OCI-LY7 (cell line): ENCODE data around the gene CCNA1. TPM values are rescaled to one million over a fixed set of nuclear protein-coding genes. Genes with fewer than 3 reads are reported as not detected.

Experiments used
- BruUV-seq: library from RNA; stranded (reverse); fragments of 400-500 nt; replicated peaks from 2 replicates; lab custom pipeline; 2021; lab: Mats Ljungman, UMichigan
- CTCF ChIA-PET: fragments of 300-600 bp; sonication (Branson Sonifier 250); formaldehyde crosslinking; loops from one replicate; lab custom pipeline; 2022; ENCODE audit warnings: antibody characterized with exemption; ENCODE audit not compliant: unreplicated experiment; lab: Charles Lee
- POLR2A ChIA-PET: fragments of 300-600 bp; sonication (Branson Sonifier 250); formaldehyde crosslinking; loops from one replicate; lab custom pipeline; 2022; ENCODE audit warnings: antibody characterized with exemption; lab: Charles Lee
- DNase-seq: peaks from one replicate; pipeline ENCODE4 v3.0.0-alpha.2; 2015; ENCODE audit warnings: low spot score
- H2AFZ ChIP-seq: fragments of 200-600 bp; sonication (generic), shearing (Covaris generic); 2 replicates; pipeline ENCODE4 v1.6.1; 2014; ENCODE audit warnings: mild to moderate bottlenecking, antibody characterized with exemption, low read length, moderate library complexity
- H3K27ac ChIP-seq: fragments of 200-600 bp; sonication (generic); 2 replicates; pipeline ENCODE4 v1.5.1; 2014; ENCODE audit warnings: mixed run types, low read depth, mild to moderate bottlenecking, moderate library complexity, low read length, inconsistent platforms; ENCODE audit not compliant: poor library complexity, severe bottlenecking
- H3K36me3 ChIP-seq: fragments of 200-600 bp; sonication (generic); 2 replicates; pipeline ENCODE4 v1.6.1; 2014; ENCODE audit warnings: mild to moderate bottlenecking, antibody characterized with exemption, low read length, moderate library complexity, mixed read lengths; ENCODE audit not compliant: insufficient read depth
- H3K4me1 ChIP-seq: fragments of 200-600 bp; sonication (generic); 2 replicates; pipeline ENCODE4 v1.5.1; 2014; ENCODE audit warnings: mild to moderate bottlenecking, low read length; ENCODE audit not compliant: insufficient read depth, poor library complexity, severe bottlenecking
- H3K4me2 ChIP-seq: fragments of 200-600 bp; sonication (generic); 2 replicates; pipeline ENCODE4 v1.6.1; 2014; ENCODE audit warnings: mild to moderate bottlenecking, low read length
- H3K4me3 ChIP-seq: fragments of 200-600 bp; sonication (generic); 2 replicates; pipeline ENCODE4 v1.5.1; 2014; ENCODE audit warnings: mild to moderate bottlenecking, low read depth, low read length; ENCODE audit not compliant: poor library complexity, severe bottlenecking
- H3K79me2 ChIP-seq: fragments of 200-600 bp; sonication (generic); 2 replicates; pipeline ENCODE4 v1.6.1; 2016; ENCODE audit warnings: low read depth, mild to moderate bottlenecking, low read length, moderate library complexity, mixed read lengths; ENCODE audit not compliant: insufficient read depth
- H3K9me2 ChIP-seq: fragments of 200-600 bp; sonication (generic); 2 replicates; pipeline ENCODE4 v1.6.1; 2016; ENCODE audit warnings: mild to moderate bottlenecking, low read length, mixed read lengths; ENCODE audit not compliant: insufficient read depth
- H3K9me3 ChIP-seq: fragments of 200-600 bp; sonication (generic); 2 replicates; pipeline ENCODE4 v1.6.1; 2014; ENCODE audit warnings: mild to moderate bottlenecking, mixed run types, low read length, mixed read lengths
- H4K20me1 ChIP-seq: fragments of 200-600 bp; sonication (generic); 2 replicates; pipeline ENCODE4 v1.6.1; 2014; ENCODE audit warnings: mild to moderate bottlenecking, antibody characterized with exemption, low read length, moderate library complexity, mixed read lengths; ENCODE audit not compliant: insufficient read depth
- CTCF ChIP-seq: fragments of 200-600 bp; sonication (generic); conservative IDR thresholded peaks from 2 replicates; pipeline ENCODE4 v1.5.1; 2014; ENCODE audit warnings: mild to moderate bottlenecking, antibody characterized with exemption, low read length, moderate library complexity, mixed read lengths
- EZH2phosphoT487 ChIP-seq: fragments of 200-600 bp; sonication (generic); IDR thresholded peaks from 2 replicates; pipeline ENCODE4 v1.6.1; 2018; ENCODE audit warnings: low read depth, borderline replicate concordance, mild to moderate bottlenecking, mixed run types, antibody characterized with exemption, low read length, moderate library complexity, mixed read lengths
- intact Hi-C: fragments of 100-400 bp; cut with micrococcal nuclease; formaldehyde crosslinking; loops from one replicate; pipeline ENCODE4 v1.10.0; 2022; ENCODE audit not compliant: unreplicated experiment
- total RNA-seq, 2 experiments: library from RNA; depleted of rRNA in 1 of 2; stranded (reverse); fragments of >200 nt in 1 of 2; shearing (Covaris generic) in 1 of 2; gene quantifications; 2 replicates each; pipeline ENCODE4 v1.2.3, GENCODE V29; 2014 to 2022

Gene CCNA1
- total RNA-seq, 2 experiments from 2014 or later: not detected

GRCh38 chr13:36453516-36453915 lies 21.2 kb downstream of the CCNA1 start:
- Histone ChIP-seq H3K4me1 (no peaks in the 10 kb centered on the region), H3K27ac (no peak overlapping the region), H3K9me3 (no peaks in the 10 kb centered on the region), H3K9me2 (no peaks in the 10 kb centered on the region), H4K20me1 (no peaks in the 10 kb centered on the region), H3K36me3 (no peaks in the 10 kb centered on the region), H3K4me2 (no peak overlapping the region), H2AFZ (no peak overlapping the region), H3K4me3 (no peak overlapping the region), H3K79me2 (no peaks in the 10 kb centered on the region)
- CTCF ChIA-PET: no interaction called here
- TF ChIP-seq CTCF: peak; percentile 61
- TF ChIP-seq EZH2phosphoT487: no peak
- DNase-seq: peak; percentile 20
- intact Hi-C loops: no loop called here
- POLR2A ChIA-PET: no interaction called here
- no TSS peak for BruUV-seq

- POLR2A ChIA-PET: interaction anchor here (0.6 kb wide), 1 partner anchor 1757 kb away, joined by 3 read pairs; no protein-coding TSS in a partner anchor
- no peaks in the 10 kb centered on the region for H3K79me2 ChIP-seq
These were observed 21.8 kb downstream of the CCNA1 start for GRCh38 chr13:36454121-36454520.

More at GRCh38 chr13:36454121-36454520, 21.8 kb downstream of the CCNA1 start:
- Histone ChIP-seq H2AFZ (no peak overlapping the region), H3K4me2 (no peak overlapping the region), H3K4me3 (no peak overlapping the region), H3K27ac (no peak overlapping the region), H3K9me3 (no peaks in the 10 kb centered on the region), H3K9me2 (no peaks in the 10 kb centered on the region), H3K36me3 (no peaks in the 10 kb centered on the region), H4K20me1 (no peaks in the 10 kb centered on the region), H3K4me1 (no peaks in the 10 kb centered on the region)
- no peak for TF ChIP-seq EZH2phosphoT487
- TF ChIP-seq CTCF: no peak
- BruUV-seq: no TSS peak
- intact Hi-C loops: no loop called here
- CTCF ChIA-PET: no interaction called here
- no peak for DNase-seq
